ENCODE results near the gene TREML2.

GRCh38 chr6:41171908-41172307 is 29.0 kb downstream of the TREML2 start:
- TF ChIP-seq CTCF (IDR thresholded peaks at IDR 0.05) (no peak), POLR2A (IDR thresholded peaks at IDR 0.05) (no peak)

Data from stomach (tissue), 4 donors.